ENCODE data around the gene ENOSF1. TPM values are rescaled to one million over a fixed set of nuclear protein-coding genes. Genes with fewer than 3 reads are reported as not detected.

Gene ENOSF1
- total and polyA plus RNA-seq, 2 of the 4 experiments (the other 2 are of a cell fraction): 12.2 to 12.6 TPM

DNA sequence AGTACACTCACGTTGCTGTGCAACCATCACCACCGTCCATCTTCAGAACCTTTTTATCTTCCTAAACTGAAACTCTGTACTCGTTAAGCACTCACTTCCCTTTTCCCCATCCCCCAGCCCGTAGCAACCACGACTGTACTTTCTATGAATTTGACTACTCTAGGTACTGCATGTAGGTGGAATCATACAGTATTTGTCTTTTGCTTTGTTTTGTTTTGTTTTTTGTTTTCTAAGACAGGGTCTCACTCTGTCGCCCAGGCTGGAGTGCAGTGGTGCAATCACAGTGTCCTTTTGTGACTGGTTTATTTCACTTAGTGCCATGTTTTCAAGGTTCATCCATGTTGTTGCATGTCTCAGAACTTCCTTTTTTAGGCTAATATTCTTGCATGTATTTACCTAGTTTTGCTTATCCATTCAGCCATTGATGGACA is 62.0 kb downstream of the ENOSF1 start:
- no peak overlapping the region for H2BK15ac ChIP-seq (ENCODE audit: low read depth, low read length)
- no peak overlapping the region for H2BK20ac ChIP-seq (ENCODE audit: low read depth, low read length)
- no peaks in the 10 kb centered on the region for H4K20me1 ChIP-seq (ENCODE audit: insufficient read depth, low read length)
- no peaks in the 10 kb centered on the region for H3K36me3 ChIP-seq (ENCODE audit: control insufficient read depth, insufficient read depth, low read length)
- H3K4me2 ChIP-seq (ENCODE audit: low read depth, low read length): no peak overlapping the region
- no peak overlapping the region for H3K27ac ChIP-seq (ENCODE audit: insufficient read depth, low read length)
- ChIA-PET CTCF (no interaction called here), POLR2A (ENCODE audit: unreplicated experiment) (no interaction called here)
- in situ Hi-C loops (cut with MboI; ENCODE audit: low sequenced_read_pairs): no loop called here
- intact Hi-C loops (cut with micrococcal nuclease): loop anchor here (10.0 kb wide), 1 partner anchor 184 kb away; no protein-coding TSS in a partner anchor
- WGBS, 2 experiments (ENCODE audit: extremely low coverage in 2 of 2, insufficient read length in 1 of 2): 100% methylated on average over 1 of the region's 6 CpGs; no CpG with 5 or more reads in 1 of the 2 experiments
- H4K8ac ChIP-seq (ENCODE audit: low read depth in 2 of 2, low read length in 2 of 2): no peak overlapping the region
- DNase-seq (no peak), ATAC-seq (ENCODE audit: low read depth) (no peak)
- BruUV-seq (replicated peaks): no TSS peak
- no peak overlapping the region for H2AK9ac ChIP-seq (replicated peaks; ENCODE audit: low read depth, low read length, poor library complexity)
- no peak for TF ChIP-seq SMC3 (IDR thresholded peaks at IDR 0.05; ENCODE audit: low read depth, low read length)
- TF ChIP-seq USF2 (IDR thresholded peaks at IDR 0.05; ENCODE audit: low read depth, low read length): no peak
- no peak for TF ChIP-seq BHLHE40 (IDR thresholded peaks at IDR 0.05; ENCODE audit: low read depth, low read length)
- TF ChIP-seq RFX5 (IDR thresholded peaks at IDR 0.05; ENCODE audit: low read depth, low read length): no peak
- TF ChIP-seq FOS (IDR thresholded peaks at IDR 0.05; ENCODE audit: low read depth, low read length): no peak
- no peak for TF ChIP-seq POLR2A (IDR thresholded peaks at IDR 0.05; ENCODE audit: low read depth, low read length)
- TF ChIP-seq MAZ (IDR thresholded peaks at IDR 0.05; ENCODE audit: borderline replicate concordance, low read depth, low read length): no peak
- no peak for TF ChIP-seq RAD21 (IDR thresholded peaks at IDR 0.05; ENCODE audit: low read length)
- no peak for TF ChIP-seq ELK1 (IDR thresholded peaks at IDR 0.05; ENCODE audit: borderline replicate concordance, low read depth, low read length)
- dilution Hi-C loops (cut with HindIII; ENCODE audit: low sequenced_read_pairs, unreplicated experiment): no loop called here
- no peak overlapping the region for H3K56ac ChIP-seq (ENCODE audit: extremely low read depth, insufficient read depth, low read length)
- H3K4me3 ChIP-seq (ENCODE audit: insufficient read depth, low read depth, low read length): no peak overlapping the region
- no peak overlapping the region for H2BK5ac ChIP-seq (ENCODE audit: low read depth, low read length, poor library complexity, severe bottlenecking)
- H3K23ac ChIP-seq (ENCODE audit: low read depth, low read length): no peak overlapping the region
- no peak overlapping the region for H2AFZ ChIP-seq (replicated peaks; ENCODE audit: low read length, poor library complexity)
- no peaks in the 10 kb centered on the region for H3K9me1 ChIP-seq (ENCODE audit: insufficient read depth, low read length)
- H3K4me1 ChIP-seq (ENCODE audit: control insufficient read depth, insufficient read depth, low read length): no peaks in the 10 kb centered on the region; the same call in 1 of the 2 replicates
- H2BK120ac ChIP-seq (ENCODE audit: low read depth, low read length): no peak overlapping the region
- no peak overlapping the region for H2AK5ac ChIP-seq (ENCODE audit: low read depth, low read length)
- no peak overlapping the region for H4K91ac ChIP-seq (ENCODE audit: insufficient read depth, low read depth, low read length)
- H3K9ac ChIP-seq (ENCODE audit: low read depth, low read length): no peak overlapping the region
- peaks cover 0 to 5% of the 10 kb centered on the region in 2 experiments; a peak in 1 of 4 replicates for H3K79me1 ChIP-seq (ENCODE audit: low read depth in 1 of 2, low read length in 2 of 2)
- H3K14ac ChIP-seq (replicated peaks; ENCODE audit: low read depth, low read length): no peak overlapping the region
- no peaks in the 10 kb centered on the region for H3K9me3 ChIP-seq (ENCODE audit: control insufficient read depth, insufficient read depth, low read length)
- no peaks in the 10 kb centered on the region for H3K27me3 ChIP-seq (ENCODE audit: control insufficient read depth, insufficient read depth, low read length)
- no peak overlapping the region for H4K5ac ChIP-seq (ENCODE audit: low read depth, low read length)
- no peak overlapping the region for H3K18ac ChIP-seq (ENCODE audit: low read depth, low read length)
- H3K4ac ChIP-seq (ENCODE audit: low read depth, low read length): no peak overlapping the region
